Neuronal stem cell (in vitro differentiated cells): ENCODE measurements around the gene H1-8.
A peak's percentile ranks its signal among the peaks of the same experiment; 100 is the strongest.

Source experiments
- DNase-seq: peaks from one replicate; pipeline ENCODE4 v3.0.0-alpha.2; 2013; ENCODE audit warnings: low spot score
- H2AFZ ChIP-seq: one replicate; pipeline ENCODE4 v1.6.1; 2013; ENCODE audit warnings: mild to moderate bottlenecking, low read length, inconsistent platforms
- H2AK5ac ChIP-seq: 2 replicates; pipeline ENCODE4 v1.6.1; 2013; ENCODE audit warnings: low read depth, mild to moderate bottlenecking, inconsistent platforms, low read length, moderate library complexity, mixed read lengths
- H2BK120ac ChIP-seq: 2 replicates; pipeline ENCODE4 v1.6.1; 2013; ENCODE audit warnings: low read depth, mild to moderate bottlenecking, inconsistent platforms, low read length, moderate library complexity, mixed read lengths
- H2BK12ac ChIP-seq: one replicate; pipeline ENCODE4 v1.6.1; 2013; ENCODE audit warnings: low read length, inconsistent platforms
- H2BK15ac ChIP-seq: 2 replicates; pipeline ENCODE4 v1.6.1; 2013; ENCODE audit warnings: mild to moderate bottlenecking, low read length, inconsistent platforms, mixed read lengths
- H2BK5ac ChIP-seq: one replicate; pipeline ENCODE4 v1.6.1; 2013; ENCODE audit warnings: inconsistent platforms, mild to moderate bottlenecking, low read length, moderate library complexity
- H3K14ac ChIP-seq: one replicate; pipeline ENCODE4 v1.6.1; 2013; ENCODE audit warnings: low read length, inconsistent platforms
- H3K18ac ChIP-seq: 2 replicates; pipeline ENCODE4 v1.6.1; 2013; ENCODE audit warnings: low read length, inconsistent platforms
- H3K23ac ChIP-seq: 2 replicates; pipeline ENCODE4 v1.6.1; 2013; ENCODE audit warnings: low read depth, mild to moderate bottlenecking, mixed read lengths, low read length, inconsistent platforms; ENCODE audit not compliant: poor library complexity
- H3K27ac ChIP-seq: replicated peaks from 3 replicates; pipeline ENCODE4 v1.5.1; 2013; ENCODE audit warnings: low read length, inconsistent platforms
- H3K27me3 ChIP-seq, 3 experiments: 2 replicates each; pipeline ENCODE4 v1.6.1; 2013; ENCODE audit warnings: low read length in 3 of 3, mild to moderate bottlenecking in 2 of 3, inconsistent platforms in 1 of 3, low read depth in 1 of 3, mixed read lengths in 1 of 3, moderate library complexity in 1 of 3; ENCODE audit not compliant: control insufficient read depth in 3 of 3, insufficient read depth in 3 of 3
- H3K36me3 ChIP-seq, 2 donors: replicated peaks in 1 of 2; 2 replicates each; pipeline ENCODE4 v1.6.1; 2013; ENCODE audit warnings: low read length in 2 of 2; ENCODE audit not compliant: control insufficient read depth in 2 of 2, insufficient read depth in 2 of 2
- H3K4ac ChIP-seq: 2 replicates; pipeline ENCODE4 v1.6.1; 2013; ENCODE audit warnings: inconsistent platforms, mild to moderate bottlenecking, low read length, moderate library complexity
- H3K4me1 ChIP-seq, 2 donors: 1 replicate in 1 of 2; 2 replicates in 1 of 2; pipeline ENCODE4 v1.6.1; 2013; ENCODE audit warnings: low read length in 2 of 2, low read depth in 1 of 2; ENCODE audit not compliant: control insufficient read depth in 2 of 2, insufficient read depth in 1 of 2
- H3K4me2 ChIP-seq: one replicate; pipeline ENCODE4 v1.6.1; 2013; ENCODE audit warnings: mild to moderate bottlenecking, low read length, inconsistent platforms; ENCODE audit not compliant: insufficient read depth, poor library complexity, severe bottlenecking
- H3K4me3 ChIP-seq, 2 donors: 2 replicates each; pipeline ENCODE4 v1.5.1; 2013; ENCODE audit warnings: low read length in 2 of 2, mild to moderate bottlenecking in 2 of 2, inconsistent platforms in 1 of 2, moderate library complexity in 1 of 2
- H3K79me1 ChIP-seq: one replicate; pipeline ENCODE4 v1.6.1; 2013; ENCODE audit warnings: low read depth, mild to moderate bottlenecking, inconsistent platforms, low read length, moderate library complexity
- H3K9ac ChIP-seq: one replicate; pipeline ENCODE4 v1.6.1; 2013; ENCODE audit warnings: mild to moderate bottlenecking, low read depth, low read length, inconsistent platforms; ENCODE audit not compliant: poor library complexity
- H3K9me3 ChIP-seq, 2 donors: replicated peaks in 1 of 2; 2 replicates each; pipeline versions ENCODE3 to v1.6.1; 2013; ENCODE audit warnings: low read length in 2 of 2, mild to moderate bottlenecking in 2 of 2, inconsistent platforms in 1 of 2, low read depth in 1 of 2, mixed read lengths in 1 of 2, moderate library complexity in 1 of 2; ENCODE audit not compliant: control insufficient read depth in 2 of 2, insufficient read depth in 1 of 2
- H4K8ac ChIP-seq: one replicate; pipeline ENCODE4 v1.6.1; 2013; ENCODE audit warnings: low read depth, mild to moderate bottlenecking, inconsistent platforms, low read length, moderate library complexity
- H4K91ac ChIP-seq: one replicate; pipeline ENCODE4 v1.6.1; 2013; ENCODE audit warnings: low read length, low read depth, mild to moderate bottlenecking, inconsistent platforms; ENCODE audit not compliant: poor library complexity
- WGBS, 2 donors: extraction: QIAGEN DNeasy Blood & Tissue Kit; methylation state at CpG; one replicate each; pipeline ENCODE4 v1.1.7; 2013; ENCODE audit warnings: missing lambda C conversion rate in 2 of 2, mixed read lengths in 1 of 2; ENCODE audit not compliant: insufficient read length in 2 of 2, insufficient replicate concordance in 1 of 2; ENCODE audit errors: extremely low coverage in 2 of 2; 5-methylcytosine and 5-hydroxymethylcytosine counted together

The H1-8 gene

GRCh38 chr3:129554356-129555152 is 11.6 kb downstream of the H1-8 start:
- WGBS, 2 donors: no CpG with 5 or more reads among the region's 13 CpGs
- Histone ChIP-seq H2BK12ac (no peak overlapping the region), H3K4me1 (peaks cover 13 to 35% of the 10 kb centered on the region in 2 donors), H2BK5ac (no peak overlapping the region), H3K4me3 (no peak overlapping the region), H3K4me2 (no peak overlapping the region), H3K79me1 (no peaks in the 10 kb centered on the region), H2AK5ac (peak overlapping the region; percentile 29), H2AFZ (no peak overlapping the region), H3K27ac (no peak overlapping the region), H3K4ac (no peak overlapping the region), H3K36me3 (peaks cover 0 to 36% of the 10 kb centered on the region in 2 donors), H3K9ac (peak overlapping the region; percentile 5), H4K91ac (no peak overlapping the region), H3K23ac (no peak overlapping the region), H3K9me3 (no peaks in the 10 kb centered on the region), H2BK15ac (peak overlapping the region; percentile 32), H3K27me3 (no peaks in the 10 kb centered on the region), H3K18ac (peak overlapping the region; percentile 54), H3K14ac (no peak overlapping the region), H2BK120ac (peak overlapping the region; percentile 2), H4K8ac (no peak overlapping the region)
- DNase-seq: no peak

DNA sequence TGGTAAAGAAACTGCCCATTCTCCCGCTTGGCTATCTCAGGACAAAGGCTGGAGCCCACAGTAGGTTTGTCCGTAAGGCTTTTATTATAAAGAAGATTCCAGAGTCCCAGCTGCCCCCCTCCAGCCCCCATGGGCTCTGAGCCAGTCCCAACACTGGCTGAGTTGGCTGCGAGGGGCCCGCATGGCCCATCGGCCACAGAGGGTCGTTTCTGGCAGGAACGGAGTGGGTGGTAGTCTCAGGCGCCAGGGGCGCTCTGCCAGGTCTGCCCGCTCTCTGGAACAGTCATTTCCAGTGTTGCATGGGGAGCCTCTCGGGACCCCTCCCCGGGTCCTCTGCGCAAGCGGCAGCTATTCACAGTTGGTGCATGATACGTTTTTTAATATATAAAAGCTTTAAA is 12.2 kb downstream of the H1-8 start:
- Histone ChIP-seq H3K36me3 (peaks cover 0 to 42% of the 10 kb centered on the region in 2 donors), H4K8ac (no peak overlapping the region), H3K9ac (no peak overlapping the region), H3K18ac (peak overlapping the region; percentile 54), H3K9me3 (no peaks in the 10 kb centered on the region), H4K91ac (no peak overlapping the region), H2BK120ac (peak overlapping the region; percentile 2), H2AK5ac (peak overlapping the region; percentile 29), H3K27ac (no peak overlapping the region), H2AFZ (no peak overlapping the region), H3K4me1 (peaks cover 13 to 35% of the 10 kb centered on the region in 2 donors), H3K4ac (no peak overlapping the region), H2BK12ac (no peak overlapping the region), H2BK5ac (no peak overlapping the region), H3K27me3 (no peaks in the 10 kb centered on the region), H3K4me3 (no peak overlapping the region), H3K14ac (no peak overlapping the region), H3K79me1 (no peaks in the 10 kb centered on the region), H3K23ac (no peak overlapping the region), H3K4me2 (no peak overlapping the region), H2BK15ac (peak overlapping the region; percentile 32)
- no CpG with 5 or more reads among the region's 15 CpGs for WGBS, 2 donors
- no peak for DNase-seq

DNA sequence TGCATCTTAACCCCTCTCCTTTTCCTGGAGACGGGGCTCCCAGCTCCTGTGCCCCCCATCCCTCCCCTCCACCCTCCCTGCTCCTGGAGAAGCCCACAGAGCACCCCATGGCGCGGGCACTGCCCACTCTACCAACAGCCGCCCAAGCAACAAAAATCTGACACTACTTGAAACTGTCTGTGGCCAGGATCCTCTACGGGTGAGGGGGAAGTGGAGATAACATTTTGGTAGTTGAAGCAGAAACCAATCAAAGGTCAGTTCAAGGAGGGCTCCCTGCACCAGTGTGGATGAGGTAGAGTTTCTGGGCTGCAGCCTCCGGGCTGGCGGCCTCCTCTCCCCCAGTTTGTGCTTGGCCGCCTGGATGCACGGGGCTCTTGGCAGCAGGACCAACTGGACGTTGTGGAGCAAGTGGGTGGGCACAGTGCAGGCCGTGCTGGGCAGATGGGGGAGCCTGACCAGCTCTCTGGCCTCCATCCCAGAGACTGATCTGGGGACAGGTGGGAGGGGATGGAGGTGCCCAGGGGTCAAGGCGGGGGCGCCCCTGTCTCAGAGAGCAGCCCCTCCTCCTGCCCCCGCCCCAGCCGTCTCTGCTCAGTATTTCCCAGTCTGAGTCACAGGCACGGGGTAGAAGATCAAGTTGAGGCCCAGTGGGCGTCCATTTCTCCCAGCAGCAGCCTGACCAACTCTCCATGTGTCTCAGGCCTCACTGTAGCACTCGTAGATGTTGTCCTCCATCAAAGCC is 12.8 kb downstream of the H1-8 start:
- Histone ChIP-seq H3K79me1 (no peaks in the 10 kb centered on the region), H4K91ac (no peak overlapping the region), H3K27ac (no peak overlapping the region), H2BK120ac (peak overlapping the region; percentile 10), H2BK12ac (no peak overlapping the region), H2BK15ac (peak overlapping the region; percentile 23), H3K4ac (no peak overlapping the region), H3K18ac (no peak overlapping the region), H2BK5ac (no peak overlapping the region), H3K4me3 (peak overlapping the region in 1 of 2 donors; percentile 15), H4K8ac (no peak overlapping the region), H3K23ac (peak overlapping the region; percentile 45), H3K9me3 (no peaks in the 10 kb centered on the region), H3K14ac (no peak overlapping the region), H2AFZ (no peak overlapping the region), H3K4me1 (peaks cover 14 to 39% of the 10 kb centered on the region in 2 donors), H3K36me3 (peaks cover 0 to 44% of the 10 kb centered on the region in 2 donors), H3K27me3 (no peaks in the 10 kb centered on the region), H2AK5ac (peak overlapping the region; percentile 9), H3K9ac (no peak overlapping the region), H3K4me2 (no peak overlapping the region)
- WGBS, 2 donors: no CpG with 5 or more reads among the region's 18 CpGs
- DNase-seq: no peak

DNA sequence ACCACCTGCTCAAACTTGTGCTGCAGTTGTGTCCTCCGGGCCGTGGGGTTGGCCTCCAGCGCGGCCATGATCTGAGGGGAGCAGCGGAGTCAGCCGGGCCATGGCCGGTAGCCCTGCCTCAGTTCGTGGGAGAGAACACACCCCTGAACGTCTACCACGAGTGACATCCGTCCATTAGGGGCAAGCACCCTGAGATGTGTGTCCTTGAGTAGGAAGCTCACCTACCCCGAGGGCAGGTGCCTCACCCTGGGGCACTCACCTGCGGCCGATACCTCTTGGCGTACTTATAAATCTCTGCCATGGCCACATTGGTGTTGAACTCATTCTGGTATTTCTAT is 13.4 kb downstream of the H1-8 start:
- H3K23ac ChIP-seq: peak overlapping the region; percentile 45
- H3K4me3 ChIP-seq: peak overlapping the region in 1 of 2 donors; percentile 15
- no peak overlapping the region for H3K9ac ChIP-seq
- H3K36me3 ChIP-seq: peaks cover 0 to 44% of the 10 kb centered on the region in 2 donors
- no peaks in the 10 kb centered on the region for H3K9me3 ChIP-seq
- peak overlapping the region; percentile 10 for H2BK120ac ChIP-seq
- H4K91ac ChIP-seq: no peak overlapping the region
- H2BK15ac ChIP-seq: peak overlapping the region; percentile 23
- H3K4ac ChIP-seq: no peak overlapping the region
- H2BK5ac ChIP-seq: no peak overlapping the region
- no peak overlapping the region for H2AFZ ChIP-seq
- H2AK5ac ChIP-seq: peak overlapping the region; percentile 9
- no CpG with 5 or more reads among the region's 15 CpGs for WGBS, 2 donors
- H3K79me1 ChIP-seq: no peaks in the 10 kb centered on the region
- peaks cover 20 to 43% of the 10 kb centered on the region in 2 donors for H3K4me1 ChIP-seq
- no peak overlapping the region for H3K4me2 ChIP-seq
- no peak overlapping the region for H3K14ac ChIP-seq
- no peak for DNase-seq
- peak overlapping the region; percentile 49 for H3K18ac ChIP-seq
- H3K27ac ChIP-seq: no peak overlapping the region
- no peak overlapping the region for H4K8ac ChIP-seq
- H3K27me3 ChIP-seq: no peaks in the 10 kb centered on the region
- H2BK12ac ChIP-seq: no peak overlapping the region
